DND-41 (cell line): ENCODE results near the gene TMEM134.

ENCODE experiments used
- ATAC-seq: fragments of 200-7000 bp; cut with Tn5 transposase; 3 replicates; pipeline ENCODE4 v1.9.1; 2021; ENCODE audit warnings: low read depth; ENCODE audit not compliant: insufficient read depth
- DNase-seq: peaks from one replicate; pipeline ENCODE4 v3.0.0-alpha.2; 2020
- H2AFZ ChIP-seq: 2 replicates; pipeline ENCODE4 v1.6.0; 2012; ENCODE audit warnings: low read depth, low read length
- H3K27ac ChIP-seq: 2 replicates; pipeline ENCODE4 v1.5.1; 2012; ENCODE audit warnings: low read length, inconsistent platforms
- H3K27me3 ChIP-seq: fragments of 200-600 bp; sonication (generic); 2 replicates; pipeline ENCODE4 v1.6.0; 2012; ENCODE audit warnings: low read length, mild to moderate bottlenecking, inconsistent platforms; ENCODE audit not compliant: insufficient read depth, poor library complexity
- H3K36me3 ChIP-seq: 2 replicates; pipeline ENCODE4 v1.5.1; 2012; ENCODE audit warnings: low read length, inconsistent platforms; ENCODE audit not compliant: insufficient read depth
- H3K4me1 ChIP-seq: 2 replicates; pipeline ENCODE4 v1.5.1; 2012; ENCODE audit warnings: mild to moderate bottlenecking, low read length; ENCODE audit not compliant: insufficient read depth
- H3K4me2 ChIP-seq: 2 replicates; pipeline ENCODE4 v1.6.0; 2012; ENCODE audit warnings: mild to moderate bottlenecking, moderate library complexity, low read length, inconsistent platforms; ENCODE audit not compliant: insufficient read depth
- H3K4me3 ChIP-seq, 2 experiments: fragments of 200-600 bp in 1 of 2; shearing (Covaris generic) in 1 of 2; 2 replicates each; pipeline ENCODE4 v1.5.1; 2012 to 2016; ENCODE audit warnings: inconsistent platforms in 2 of 2, low read length in 2 of 2, mild to moderate bottlenecking in 2 of 2, low read depth in 1 of 2, moderate library complexity in 1 of 2
- H3K79me2 ChIP-seq: 2 replicates; pipeline ENCODE4 v1.6.0; 2012; ENCODE audit warnings: low read length, inconsistent platforms; ENCODE audit not compliant: insufficient read depth
- H3K9ac ChIP-seq: 2 replicates; pipeline ENCODE4 v1.6.0; 2012; ENCODE audit warnings: low read depth, mild to moderate bottlenecking, inconsistent platforms, low read length, moderate library complexity
- H3K9me3 ChIP-seq: 2 replicates; pipeline ENCODE4 v1.5.1; 2012; ENCODE audit warnings: low read length, moderate library complexity, mild to moderate bottlenecking, inconsistent platforms; ENCODE audit not compliant: insufficient read depth, severe bottlenecking
- H4K20me1 ChIP-seq: 2 replicates; pipeline ENCODE4 v1.6.0; 2012; ENCODE audit warnings: low read length; ENCODE audit not compliant: insufficient read depth
- CTCF ChIP-seq: IDR thresholded peaks from 2 replicates; pipeline ENCODE4 v1.5.1; 2012; ENCODE audit warnings: borderline replicate concordance, low read length, moderate library complexity, mild to moderate bottlenecking; ENCODE audit not compliant: poor library complexity, severe bottlenecking; ENCODE audit errors: extremely low read depth
- EZH2 ChIP-seq: IDR thresholded peaks from 3 replicates; pipeline ENCODE4 v1.6.1; 2012; ENCODE audit warnings: borderline replicate concordance, low read depth, mild to moderate bottlenecking, moderate library complexity, low read length, inconsistent platforms; ENCODE audit not compliant: severe bottlenecking

Gene TMEM134

GRCh38 chr11:67503119-67504004, 34.3 kb upstream of the TMEM134 start:
- no peak for DNase-seq
- Histone ChIP-seq H3K27me3 (no peaks in the 10 kb centered on the region), H3K27ac (no peak overlapping the region), H3K79me2 (peaks cover 51% of the 10 kb centered on the region), H2AFZ (no peak overlapping the region), H3K9ac (peak overlapping the region; percentile 79), H3K36me3 (peaks cover 61% of the 10 kb centered on the region), H3K4me2 (peak overlapping the region; percentile 95), H3K4me3 (peak overlapping the region in 1 of 2 experiments; percentile 85; a peak in 3 of 4 replicates), H3K4me1 (peaks cover 39% of the 10 kb centered on the region), H3K9me3 (no peaks in the 10 kb centered on the region), H4K20me1 (peaks cover 40% of the 10 kb centered on the region)
- TF ChIP-seq CTCF, result no peak
- TF ChIP-seq EZH2, result no peak
- no peak for ATAC-seq

- no peak overlapping the region for H3K4me2 ChIP-seq
- H2AFZ ChIP-seq, result no peak overlapping the region
- H3K9me3 ChIP-seq, result no peaks in the 10 kb centered on the region
- peaks cover 36% of the 10 kb centered on the region for H4K20me1 ChIP-seq
- H3K27me3 ChIP-seq, result no peaks in the 10 kb centered on the region
- H3K79me2 ChIP-seq, result peaks cover 45% of the 10 kb centered on the region
- H3K4me3 ChIP-seq, result no peak overlapping the region
- ATAC-seq (no peak), DNase-seq (no peak)
- H3K27ac ChIP-seq, result no peak overlapping the region
- TF ChIP-seq CTCF (no peak), EZH2 (no peak)
- H3K9ac ChIP-seq, result no peak overlapping the region
- peaks cover 35% of the 10 kb centered on the region for H3K4me1 ChIP-seq
- H3K36me3 ChIP-seq, result peaks cover 66% of the 10 kb centered on the region
These were observed 33.4 kb upstream of the TMEM134 start for GRCh38 chr11:67502328-67502979.

- peaks cover 29% of the 10 kb centered on the region for H3K4me1 ChIP-seq
- no peak overlapping the region for H3K9ac ChIP-seq
- DNase-seq (no peak), ATAC-seq (no peak)
- H3K4me2 ChIP-seq, result no peak overlapping the region
- TF ChIP-seq CTCF (no peak), EZH2 (no peak)
- H3K4me3 ChIP-seq, result no peak overlapping the region
- H3K36me3 ChIP-seq, result peaks cover 66% of the 10 kb centered on the region
- H4K20me1 ChIP-seq, result peaks cover 32% of the 10 kb centered on the region
- no peak overlapping the region for H2AFZ ChIP-seq
- H3K27me3 ChIP-seq, result no peaks in the 10 kb centered on the region
- peaks cover 39% of the 10 kb centered on the region for H3K79me2 ChIP-seq
- H3K27ac ChIP-seq, result no peak overlapping the region
- no peaks in the 10 kb centered on the region for H3K9me3 ChIP-seq
These were observed 32.8 kb upstream of the TMEM134 start for GRCh38 chr11:67501854-67502253.
